ENCODE data around the gene KRTAP12-2. TPM values are rescaled to one million over a fixed set of nuclear protein-coding genes. Genes with fewer than 3 reads are reported as not detected.

The KRTAP12-2 gene
- polyA plus RNA-seq, 1 donor: not detected

- no peak overlapping the region for H3K27ac ChIP-seq (ENCODE audit: low read length)
- peaks cover 4% of the 10 kb centered on the region for H3K27me3 ChIP-seq (ENCODE audit: control insufficient read depth, insufficient read depth, low read length)
- H3K9me3 ChIP-seq (ENCODE audit: control insufficient read depth, low read depth, low read length): peaks cover 7% of the 10 kb centered on the region
- WGBS (ENCODE audit: insufficient coverage, low lambda C conversion rate): 97% methylated on average over 5 of the region's 7 CpGs
- H3K36me3 ChIP-seq (ENCODE audit: control insufficient read depth, insufficient read depth, low read length): no peaks in the 10 kb centered on the region
- H3K4me1 ChIP-seq (ENCODE audit: control insufficient read depth, insufficient read depth, low read length): no peaks in the 10 kb centered on the region
- no peak overlapping the region for H3K4me3 ChIP-seq (ENCODE audit: low read length)
- no peak for DNase-seq
Measured at GRCh38 chr21:44625756-44626155, 41.0 kb downstream of the KRTAP12-2 start.

- Histone ChIP-seq H3K4me1 (ENCODE audit: control insufficient read depth, insufficient read depth, low read length) (no peaks in the 10 kb centered on the region), H3K9me3 (ENCODE audit: control insufficient read depth, low read depth, low read length) (peaks cover 3% of the 10 kb centered on the region), H3K36me3 (ENCODE audit: control insufficient read depth, insufficient read depth, low read length) (no peaks in the 10 kb centered on the region), H3K27me3 (ENCODE audit: control insufficient read depth, insufficient read depth, low read length) (peaks cover 4% of the 10 kb centered on the region), H3K27ac (ENCODE audit: low read length) (no peak overlapping the region), H3K4me3 (ENCODE audit: low read length) (no peak overlapping the region)
- DNase-seq: no peak
Measured at GRCh38 chr21:44623575-44623974, 43.2 kb downstream of the KRTAP12-2 start.

- Histone ChIP-seq H3K4me1 (ENCODE audit: control insufficient read depth, insufficient read depth, low read length) (no peaks in the 10 kb centered on the region), H3K27me3 (ENCODE audit: control insufficient read depth, insufficient read depth, low read length) (no peaks in the 10 kb centered on the region), H3K4me3 (ENCODE audit: low read length) (no peak overlapping the region), H3K27ac (ENCODE audit: low read length) (no peak overlapping the region), H3K9me3 (ENCODE audit: control insufficient read depth, low read depth, low read length) (peaks cover 3% of the 10 kb centered on the region), H3K36me3 (ENCODE audit: control insufficient read depth, insufficient read depth, low read length) (no peaks in the 10 kb centered on the region)
- no peak for DNase-seq
- 66% methylated on average over 2 of the region's 6 CpGs for WGBS (ENCODE audit: insufficient coverage, low lambda C conversion rate)
Measured at GRCh38 chr21:44619886-44620285, 46.8 kb downstream of the KRTAP12-2 start.

GRCh38 chr21:44618909-44619308, 47.8 kb downstream of the KRTAP12-2 start:
- DNase-seq: no peak
- H3K27me3 ChIP-seq (ENCODE audit: control insufficient read depth, insufficient read depth, low read length): no peaks in the 10 kb centered on the region
- no peaks in the 10 kb centered on the region for H3K36me3 ChIP-seq (ENCODE audit: control insufficient read depth, insufficient read depth, low read length)
- H3K9me3 ChIP-seq (ENCODE audit: control insufficient read depth, low read depth, low read length): peaks cover 3% of the 10 kb centered on the region
- H3K4me1 ChIP-seq (ENCODE audit: control insufficient read depth, insufficient read depth, low read length): no peaks in the 10 kb centered on the region
- no peak overlapping the region for H3K4me3 ChIP-seq (ENCODE audit: low read length)
- H3K27ac ChIP-seq (ENCODE audit: low read length): no peak overlapping the region
- WGBS (ENCODE audit: insufficient coverage, low lambda C conversion rate): 100% methylated on average over 1 of the region's 3 CpGs

- Histone ChIP-seq H3K27ac (ENCODE audit: low read length) (no peak overlapping the region), H3K36me3 (ENCODE audit: control insufficient read depth, insufficient read depth, low read length) (no peaks in the 10 kb centered on the region), H3K27me3 (ENCODE audit: control insufficient read depth, insufficient read depth, low read length) (no peaks in the 10 kb centered on the region), H3K4me3 (ENCODE audit: low read length) (no peak overlapping the region), H3K9me3 (ENCODE audit: control insufficient read depth, low read depth, low read length) (peaks cover 3% of the 10 kb centered on the region), H3K4me1 (ENCODE audit: control insufficient read depth, insufficient read depth, low read length) (no peaks in the 10 kb centered on the region)
- WGBS (ENCODE audit: insufficient coverage, low lambda C conversion rate): no CpG with 5 or more reads among the region's 4 CpGs
- DNase-seq: no peak
Measured at GRCh38 chr21:44618504-44618903, 48.2 kb downstream of the KRTAP12-2 start.

GRCh38 chr21:44617071-44617501, 49.6 kb downstream of the KRTAP12-2 start:
- no peaks in the 10 kb centered on the region for H3K4me1 ChIP-seq (ENCODE audit: control insufficient read depth, insufficient read depth, low read length)
- no CpG with 5 or more reads among the region's 8 CpGs for WGBS (ENCODE audit: insufficient coverage, low lambda C conversion rate)
- H3K4me3 ChIP-seq (ENCODE audit: low read length): no peak overlapping the region
- no peaks in the 10 kb centered on the region for H3K36me3 ChIP-seq (ENCODE audit: control insufficient read depth, insufficient read depth, low read length)
- no peak for DNase-seq
- H3K27me3 ChIP-seq (ENCODE audit: control insufficient read depth, insufficient read depth, low read length): no peaks in the 10 kb centered on the region
- peaks cover 5% of the 10 kb centered on the region for H3K9me3 ChIP-seq (ENCODE audit: control insufficient read depth, low read depth, low read length)
- H3K27ac ChIP-seq (ENCODE audit: low read length): no peak overlapping the region

- Histone ChIP-seq H3K27me3 (ENCODE audit: control insufficient read depth, insufficient read depth, low read length) (no peaks in the 10 kb centered on the region), H3K4me1 (ENCODE audit: control insufficient read depth, insufficient read depth, low read length) (no peaks in the 10 kb centered on the region), H3K9me3 (ENCODE audit: control insufficient read depth, low read depth, low read length) (peaks cover 8% of the 10 kb centered on the region), H3K36me3 (ENCODE audit: control insufficient read depth, insufficient read depth, low read length) (no peaks in the 10 kb centered on the region), H3K4me3 (ENCODE audit: low read length) (no peak overlapping the region), H3K27ac (ENCODE audit: low read length) (no peak overlapping the region)
- no peak for DNase-seq
- WGBS (ENCODE audit: insufficient coverage, low lambda C conversion rate): no CpG with 5 or more reads among the region's 16 CpGs
Measured at GRCh38 chr21:44616591-44616926, 50.2 kb downstream of the KRTAP12-2 start.

Other genes with a start within 250 kb of the KRTAP12-2 start
- gene LRRC3, start 211.4 kb downstream of the KRTAP12-2 start, polyA plus RNA-seq: 18.8 TPM
- gene KRTAP10-1, start 126.7 kb downstream of the KRTAP12-2 start, polyA plus RNA-seq: not detected
- not detected for gene KRTAP10-2, start 115.4 kb downstream of the KRTAP12-2 start, polyA plus RNA-seq
- not detected for gene KRTAP10-3, start 108.1 kb downstream of the KRTAP12-2 start, polyA plus RNA-seq
- not detected for gene KRTAP10-4, start 93.2 kb downstream of the KRTAP12-2 start, polyA plus RNA-seq
- not detected for gene KRTAP10-5, start 86.3 kb downstream of the KRTAP12-2 start, polyA plus RNA-seq
- not detected for gene KRTAP10-6, start 74.4 kb downstream of the KRTAP12-2 start, polyA plus RNA-seq
- not detected for gene KRTAP10-7, start 66.3 kb downstream of the KRTAP12-2 start, polyA plus RNA-seq
- not detected for gene KRTAP10-8, start 54.8 kb downstream of the KRTAP12-2 start, polyA plus RNA-seq
- not detected for gene KRTAP10-9, start 39.8 kb downstream of the KRTAP12-2 start, polyA plus RNA-seq
- gene KRTAP10-10, start 29.6 kb downstream of the KRTAP12-2 start, polyA plus RNA-seq: not detected
- gene KRTAP10-11, start 20.5 kb downstream of the KRTAP12-2 start, polyA plus RNA-seq: not detected
- not detected for gene KRTAP12-4, start 12.3 kb downstream of the KRTAP12-2 start, polyA plus RNA-seq
- gene KRTAP12-3, start 9.0 kb downstream of the KRTAP12-2 start, polyA plus RNA-seq: not detected
- not detected for gene KRTAP12-1, start 15.2 kb upstream of the KRTAP12-2 start, polyA plus RNA-seq
- not detected for gene KRTAP10-12, start 30.2 kb upstream of the KRTAP12-2 start, polyA plus RNA-seq
- gene TSPEAR, start 44.6 kb upstream of the KRTAP12-2 start, polyA plus RNA-seq: 0.55 TPM
- 97.1 TPM for gene UBE2G2, start 134.9 kb upstream of the KRTAP12-2 start, polyA plus RNA-seq
- 94.4 TPM for gene SUMO3, start 151.1 kb upstream of the KRTAP12-2 start, polyA plus RNA-seq
- gene PTTG1IP, start 206.8 kb upstream of the KRTAP12-2 start, polyA plus RNA-seq: 185 TPM

Data from large intestine (tissue), 3 donors.